Motor neuron (in vitro differentiated cells): ENCODE data around the gene TRIO. TPM values are rescaled to one million over a fixed set of nuclear protein-coding genes. Genes with fewer than 3 reads are reported as not detected.

Experiments used
- ATAC-seq, 8 experiments: fragments of 200-7000 bp; cut with Tn5 transposase; replicated peaks in 6 of 8; 2 replicates each; pipeline ENCODE4 v1.8.0; 2021; ENCODE audit warnings: mild to moderate bottlenecking in 8 of 8, moderate library complexity in 8 of 8
- H3K27ac ChIP-seq, 2 donors: fragments of 250-450 bp; sonication (Bioruptor Pico); 2 replicates each; pipeline ENCODE4 v1.9.0; 2021; ENCODE audit warnings: antibody characterized with exemption in 2 of 2, mild to moderate bottlenecking in 2 of 2, moderate library complexity in 1 of 2
- H3K4me1 ChIP-seq, 2 donors: fragments of 250-450 bp; sonication (Bioruptor Pico); replicated peaks in 1 of 2; 2 replicates each; pipeline ENCODE4 v1.6.1; 2021; ENCODE audit warnings: antibody characterized with exemption in 2 of 2, mild to moderate bottlenecking in 2 of 2, moderate library complexity in 1 of 2
- H3K4me3 ChIP-seq, 5 donors: fragments of 250-450 bp; sonication (Bioruptor Pico); 2 replicates each; pipeline ENCODE4 v1.9.0; 2021; ENCODE audit warnings: antibody characterized with exemption in 5 of 5, mild to moderate bottlenecking in 5 of 5, moderate library complexity in 4 of 5
- WGBS, 10 experiments: fragments of 450-650 bp; shearing (Covaris generic); methylation state at CpG; one replicate each; pipeline ENCODE4 v1.0.0; 2022; 5-methylcytosine and 5-hydroxymethylcytosine counted together
- in situ Hi-C, 9 experiments: fragments of 400-800 bp; cut with MboI; loops; one replicate each; pipeline ENCODE4 v1.15.0; 2021; ENCODE audit warnings: low sequenced_read_pairs in 9 of 9, low pct_unique_long_range_greater_than_20kb in 2 of 9; ENCODE audit not compliant: unreplicated experiment in 9 of 9
- total RNA-seq, 8 experiments: library from RNA; unstranded; fragments of 300-600 nt; gene quantifications; 2 replicates each; pipeline versions ENCODE4 v1.2.3 to v1.2.4, GENCODE V29; 2022

TRIO gene
- total RNA-seq, 8 experiments from 2014 or later = 39.7 to 162 (median 92.9) TPM

DNA sequence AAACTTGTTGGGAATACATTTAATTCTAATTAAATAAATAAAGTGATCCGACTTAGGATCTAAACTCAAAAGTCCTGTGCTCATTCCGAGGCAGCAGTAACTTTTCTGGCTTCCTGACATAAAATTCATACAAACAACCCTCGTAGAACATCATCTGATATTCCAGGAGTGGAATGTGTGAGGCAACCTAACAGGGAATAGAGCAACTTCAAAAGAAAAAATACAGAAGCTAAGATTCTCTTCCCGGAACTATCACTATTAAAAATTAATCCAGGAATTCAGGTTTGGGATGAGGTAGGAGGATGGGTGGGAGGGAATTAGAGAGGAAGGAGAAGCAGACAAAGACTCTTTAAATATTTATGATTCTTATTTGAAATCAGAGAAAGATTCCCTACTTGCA is 32.9 kb upstream of the TRIO start:
- 14 to 100% (median 93%) methylated on average over 2 to 4 of the region's 4 CpGs for WGBS, 10 experiments
- no peak for ATAC-seq
- Histone ChIP-seq H3K27ac (no peak overlapping the region), H3K4me3 (no peak overlapping the region), H3K4me1 (peaks cover 0 to 3% of the 10 kb centered on the region in 2 donors)
- in situ Hi-C loops = loop anchor here in 1 of 9 experiments (25.0 kb wide), 1 partner anchor 152 kb away; no protein-coding TSS in a partner anchor

DNA sequence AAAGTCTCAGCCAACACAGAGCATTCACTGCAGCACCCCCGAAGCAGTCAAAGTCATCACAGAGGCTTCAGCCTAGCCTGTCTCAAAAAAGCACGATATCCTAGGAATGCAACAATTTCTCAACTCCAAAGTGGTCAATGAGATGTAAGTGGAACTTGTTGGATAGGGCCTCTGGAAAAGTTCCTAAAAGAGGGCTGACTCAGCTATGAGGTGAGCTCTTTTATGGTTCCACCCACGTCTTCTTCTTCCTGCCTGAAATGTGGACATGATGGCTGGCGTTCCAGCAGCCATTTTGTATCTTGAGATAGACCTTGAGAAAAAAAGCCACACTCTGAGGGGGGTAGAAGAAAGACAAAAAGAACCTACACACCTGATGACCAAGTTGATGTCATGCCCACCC is 32.5 kb upstream of the TRIO start:
- 30 to 100% (median 67%) methylated on average over 1 to 3 of the region's 4 CpGs; no CpG with 5 or more reads in 2 of the 10 experiments for WGBS, 10 experiments
- Histone ChIP-seq H3K4me3 (no peak overlapping the region), H3K4me1 (peaks cover 0 to 6% of the 10 kb centered on the region in 2 donors), H3K27ac (no peak overlapping the region)
- ATAC-seq = no peak
- in situ Hi-C loops = loop anchor here in 1 of 9 experiments (25.0 kb wide), 1 partner anchor 152 kb away; no protein-coding TSS in a partner anchor

DNA sequence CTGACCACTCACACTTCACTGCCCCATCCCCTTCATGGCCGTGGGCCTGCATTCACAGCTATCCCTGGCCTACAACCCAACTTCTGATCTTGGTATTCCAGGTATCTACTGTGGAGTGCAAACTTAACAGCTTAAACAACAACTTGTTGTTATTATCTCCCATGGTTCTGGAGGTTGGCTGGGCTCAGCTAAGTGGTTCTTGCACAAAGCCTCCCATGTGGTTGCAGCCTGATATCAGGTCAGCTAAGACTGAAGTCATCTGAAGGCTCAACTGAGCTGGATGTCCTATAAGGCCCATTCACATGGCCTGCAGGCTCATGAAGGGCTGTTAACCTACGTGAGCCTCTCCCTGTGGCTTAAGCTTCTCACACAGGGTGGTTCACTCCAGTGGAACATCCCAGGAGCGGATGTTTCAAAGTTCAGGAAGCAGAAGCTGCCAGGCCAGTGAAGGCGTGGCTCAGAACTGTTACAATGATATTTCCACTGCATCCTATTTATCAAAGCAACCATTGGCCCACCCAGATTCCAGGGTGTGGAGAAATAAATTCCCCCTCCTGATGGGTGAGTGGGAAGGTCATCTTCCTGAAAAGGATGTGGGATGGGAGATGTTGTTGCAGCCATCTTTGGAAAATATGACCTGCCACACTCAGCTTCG is 30.0 kb upstream of the TRIO start:
- in situ Hi-C loops = loop anchor here in 1 of 9 experiments (25.0 kb wide), 1 partner anchor 149 kb away; no protein-coding TSS in a partner anchor
- ATAC-seq = peak in 2 of 8 experiments; percentile 25 to 51
- peaks cover under 1 to 6% of the 10 kb centered on the region in 2 donors for H3K4me1 ChIP-seq
- WGBS, 10 experiments = 39 to 100% (median 60%) methylated on average over 1 to 5 of the region's 5 CpGs; no CpG with 5 or more reads in 1 of the 10 experiments
- H3K4me3 ChIP-seq = no peak overlapping the region
- H3K27ac ChIP-seq = no peak overlapping the region

DNA sequence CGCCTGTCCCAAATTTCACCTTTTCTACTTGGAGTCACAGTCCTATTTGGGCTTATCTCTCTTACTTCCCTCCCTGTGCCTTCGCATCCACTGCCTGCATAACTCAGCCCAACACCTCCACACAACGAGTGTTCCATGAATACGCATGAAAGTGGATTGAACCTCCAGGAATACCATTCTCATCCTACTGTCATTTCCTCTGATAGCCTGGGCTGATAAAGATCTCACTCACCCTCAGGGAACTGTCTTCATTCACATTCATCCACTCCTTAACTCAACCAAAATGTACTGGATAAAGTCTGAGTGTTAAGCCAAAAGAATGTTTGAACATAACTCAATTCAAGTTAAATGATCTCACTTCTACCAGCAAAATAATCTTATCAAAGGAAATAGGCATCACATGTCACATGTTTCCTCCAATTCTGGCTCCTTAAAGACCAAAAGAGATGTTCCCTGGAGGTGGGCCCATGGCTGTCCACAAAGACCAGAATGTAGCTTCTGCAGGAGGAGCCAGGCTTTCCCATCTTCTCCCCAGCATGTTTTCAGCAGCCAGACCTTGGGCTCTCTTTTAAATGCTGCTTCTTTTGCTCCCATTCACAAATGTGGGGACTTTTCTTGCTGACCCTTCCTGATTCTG is 28.4 kb upstream of the TRIO start:
- peaks cover 10 to 11% of the 10 kb centered on the region in 2 donors for H3K4me1 ChIP-seq
- in situ Hi-C loops = loop anchor here in 1 of 9 experiments (25.0 kb wide), 1 partner anchor 148 kb away; no protein-coding TSS in a partner anchor
- H3K27ac ChIP-seq = no peak overlapping the region
- H3K4me3 ChIP-seq = no peak overlapping the region
- 24 to 100% (median 83%) methylated on average over 2 to 4 of the region's 4 CpGs for WGBS, 10 experiments
- ATAC-seq = peak in 2 of 8 experiments; percentile 49 to 50

DNA sequence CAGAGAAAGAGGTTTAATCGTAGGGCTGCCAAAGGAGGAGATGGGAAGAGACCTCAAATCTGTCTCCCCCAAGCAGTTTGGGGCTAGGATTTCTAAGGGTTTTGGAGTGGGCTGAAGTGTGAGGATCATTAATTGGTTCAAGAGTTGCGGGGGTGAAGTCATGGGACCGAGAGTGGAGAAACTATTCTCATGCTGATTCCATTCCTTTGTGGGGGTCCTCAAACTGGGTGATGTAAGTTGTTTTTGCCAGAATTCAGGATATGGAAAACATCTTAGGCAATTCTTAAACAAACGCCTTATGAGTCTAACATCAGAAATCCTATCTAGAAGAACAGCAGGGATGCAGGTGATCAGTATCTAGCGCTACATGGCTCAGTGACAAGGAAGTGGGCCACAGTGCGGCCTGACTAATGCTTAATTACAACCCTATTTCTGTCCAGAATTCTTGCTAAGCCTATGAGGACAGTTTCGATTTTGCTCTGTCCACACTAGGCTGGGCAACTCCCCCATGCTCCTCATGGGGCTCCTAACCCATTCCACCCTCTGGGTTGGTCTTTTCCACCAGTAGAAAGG is 27.7 kb upstream of the TRIO start:
- H3K27ac ChIP-seq = no peak overlapping the region
- no peak overlapping the region for H3K4me3 ChIP-seq
- H3K4me1 ChIP-seq = peaks cover 10 to 11% of the 10 kb centered on the region in 2 donors
- WGBS, 10 experiments = 50 to 92% (median 80%) methylated on average over 1 to 5 of the region's 7 CpGs
- ATAC-seq = no peak
- in situ Hi-C loops = loop anchor here in 1 of 9 experiments (25.0 kb wide), 1 partner anchor 147 kb away; no protein-coding TSS in a partner anchor

- H3K4me1 ChIP-seq = peaks cover 10 to 11% of the 10 kb centered on the region in 2 donors
- ATAC-seq = peak in 5 of 8 experiments; percentile 95 to 99 (median 98)
- in situ Hi-C loops = loop anchor here in 1 of 9 experiments (25.0 kb wide), 1 partner anchor 144 kb away; no protein-coding TSS in a partner anchor
- 0 to 100% (median 31%) methylated on average over 1 to 8 of the region's 15 CpGs; no CpG with 5 or more reads in 2 of the 10 experiments for WGBS, 10 experiments
- no peak overlapping the region for H3K4me3 ChIP-seq
- H3K27ac ChIP-seq = peak overlapping the region in 1 of 2 donors; percentile 4
Observed at GRCh38 chr5:14118551-14119320, 24.4 kb upstream of the TRIO start.

GRCh38 chr5:14120176-14120575 is 23.0 kb upstream of the TRIO start:
- WGBS, 10 experiments = 60 to 71% methylated on average over 2 of the region's 4 CpGs; no CpG with 5 or more reads in 8 of the 10 experiments
- no peak overlapping the region for H3K4me3 ChIP-seq
- peaks cover 8 to 10% of the 10 kb centered on the region in 2 donors for H3K4me1 ChIP-seq
- in situ Hi-C loops = loop anchor here in 1 of 9 experiments (25.0 kb wide), 1 partner anchor 142 kb away; no protein-coding TSS in a partner anchor
- no peak overlapping the region for H3K27ac ChIP-seq
- ATAC-seq = no peak

- in situ Hi-C loops = loop anchor here in 1 of 9 experiments (25.0 kb wide), 1 partner anchor 141 kb away; no protein-coding TSS in a partner anchor
- Histone ChIP-seq H3K4me3 (no peak overlapping the region), H3K27ac (no peak overlapping the region), H3K4me1 (peaks cover 5 to 10% of the 10 kb centered on the region in 2 donors)
- no peak for ATAC-seq
- WGBS, 10 experiments = 33 to 50% (median 43%) methylated on average over 1 of the region's 1 CpG; no CpG with 5 or more reads in 7 of the 10 experiments
Observed at GRCh38 chr5:14121552-14121951, 21.6 kb upstream of the TRIO start.

DNA sequence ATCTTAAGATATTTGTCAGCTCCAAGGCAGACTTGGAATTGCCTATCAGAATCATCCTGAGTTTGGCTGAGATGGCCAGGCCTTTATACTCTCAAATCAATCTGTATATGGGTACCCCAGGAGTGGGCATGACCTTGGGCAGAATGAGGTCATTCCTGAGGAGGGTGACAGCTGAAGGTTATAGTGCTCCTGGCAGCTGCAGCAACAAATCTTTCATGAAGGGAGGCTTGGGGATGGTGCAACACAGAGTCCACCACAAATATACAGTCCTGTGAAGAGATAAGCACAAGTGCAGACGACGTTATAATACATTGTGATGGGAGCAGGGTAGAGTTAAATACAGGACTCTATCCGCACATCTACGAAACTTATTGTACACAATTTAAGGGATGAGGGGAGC is 21.1 kb upstream of the TRIO start:
- 77 to 100% (median 96%) methylated on average over 1 to 4 of the region's 4 CpGs; no CpG with 5 or more reads in 2 of the 10 experiments for WGBS, 10 experiments
- H3K4me1 ChIP-seq = peaks cover 5 to 10% of the 10 kb centered on the region in 2 donors
- no peak for ATAC-seq
- in situ Hi-C loops = loop anchor here in 1 of 9 experiments (25.0 kb wide), 1 partner anchor 140 kb away; no protein-coding TSS in a partner anchor
- no peak overlapping the region for H3K4me3 ChIP-seq
- no peak overlapping the region for H3K27ac ChIP-seq

GRCh38 chr5:14123551-14123950 is 19.6 kb upstream of the TRIO start:
- ATAC-seq = no peak
- in situ Hi-C loops = loop anchor here in 1 of 9 experiments (25.0 kb wide), 1 partner anchor 139 kb away; no protein-coding TSS in a partner anchor
- 60 to 100% (median 90%) methylated on average over 1 to 4 of the region's 4 CpGs; no CpG with 5 or more reads in 2 of the 10 experiments for WGBS, 10 experiments
- no peak overlapping the region for H3K4me3 ChIP-seq
- H3K4me1 ChIP-seq = peaks cover 1 to 5% of the 10 kb centered on the region in 2 donors
- H3K27ac ChIP-seq = no peak overlapping the region

DNA sequence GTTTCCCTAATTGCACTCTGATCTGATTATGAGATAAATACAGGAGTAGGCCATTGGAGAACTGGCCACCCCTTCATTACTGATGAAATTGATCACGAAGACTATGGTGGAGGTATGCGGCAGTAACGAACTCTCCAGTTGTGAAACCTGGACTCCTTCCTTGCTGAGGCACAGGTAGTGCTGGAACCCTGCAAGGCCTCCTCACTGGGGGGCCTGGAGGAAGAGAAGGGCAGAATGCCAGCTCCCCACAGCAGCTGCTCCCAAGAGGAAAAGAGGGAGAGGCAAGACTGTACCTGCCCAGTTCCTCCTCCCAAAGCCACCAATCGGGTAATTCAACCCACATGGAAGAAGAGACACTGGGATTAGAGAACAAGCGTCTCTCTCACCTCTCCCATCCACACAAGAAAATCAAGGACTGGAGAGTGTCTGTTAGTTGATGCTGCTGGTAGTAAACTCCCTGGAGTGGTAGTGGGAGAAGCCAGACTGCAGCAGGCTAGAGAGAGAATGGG is 19.1 kb upstream of the TRIO start:
- WGBS, 10 experiments = 83 to 100% (median 90%) methylated on average over 1 to 4 of the region's 5 CpGs; no CpG with 5 or more reads in 4 of the 10 experiments
- in situ Hi-C loops = loop anchor here in 1 of 9 experiments (25.0 kb wide), 1 partner anchor 138 kb away; no protein-coding TSS in a partner anchor

GRCh38 chr5:14125262-14125661 is 17.9 kb upstream of the TRIO start:
- no peak overlapping the region for H3K4me3 ChIP-seq
- H3K4me1 ChIP-seq = no peaks in the 10 kb centered on the region
- ATAC-seq = peak in 1 of 8 experiments; percentile 42
- no peak overlapping the region for H3K27ac ChIP-seq
- WGBS, 10 experiments = 29 to 100% (median 80%) methylated on average over 1 of the region's 1 CpG; no CpG with 5 or more reads in 1 of the 10 experiments
- in situ Hi-C loops = loop anchor here in 1 of 9 experiments (25.0 kb wide), 1 partner anchor 137 kb away; no protein-coding TSS in a partner anchor

More for the DNA sequence above, 19.1 kb upstream of the TRIO start:
- H3K4me1 ChIP-seq = peaks cover 0 to 4% of the 10 kb centered on the region in 2 donors
- no peak overlapping the region for H3K4me3 ChIP-seq
- H3K27ac ChIP-seq = no peak overlapping the region
- ATAC-seq = no peak
